HG03558 (cell line): ENCODE data around the gene GBA3.

Experiments used
- ATAC-seq: cut with Tn5 transposase; IDR thresholded peaks from one replicate; pipeline ENCODE4 v1.9.1; 2021; ENCODE audit warnings: moderate number of reproducible peaks; ENCODE audit not compliant: unreplicated experiment; ENCODE audit errors: extremely low read depth

GBA3 gene

DNA sequence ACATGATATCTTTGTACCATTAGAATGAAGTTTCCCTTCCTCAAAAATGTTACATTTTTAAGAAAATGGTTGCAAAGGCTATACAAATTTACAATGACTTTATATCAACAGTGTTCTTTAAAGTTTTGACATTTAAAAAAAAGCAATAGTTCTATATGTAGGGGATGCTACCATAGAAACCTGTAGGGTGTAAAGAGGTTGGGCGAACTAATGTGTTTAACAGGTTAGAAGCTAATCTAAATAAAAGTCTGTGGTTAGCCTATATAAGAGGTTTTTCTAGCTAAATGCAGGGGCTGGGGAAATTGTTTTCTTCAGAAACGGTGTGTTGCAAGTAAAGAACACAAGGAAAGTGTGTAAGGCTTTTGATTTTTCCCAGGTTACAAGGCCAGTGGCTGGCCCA lies 73.3 kb downstream of the GBA3 start:
- no peak for ATAC-seq

DNA sequence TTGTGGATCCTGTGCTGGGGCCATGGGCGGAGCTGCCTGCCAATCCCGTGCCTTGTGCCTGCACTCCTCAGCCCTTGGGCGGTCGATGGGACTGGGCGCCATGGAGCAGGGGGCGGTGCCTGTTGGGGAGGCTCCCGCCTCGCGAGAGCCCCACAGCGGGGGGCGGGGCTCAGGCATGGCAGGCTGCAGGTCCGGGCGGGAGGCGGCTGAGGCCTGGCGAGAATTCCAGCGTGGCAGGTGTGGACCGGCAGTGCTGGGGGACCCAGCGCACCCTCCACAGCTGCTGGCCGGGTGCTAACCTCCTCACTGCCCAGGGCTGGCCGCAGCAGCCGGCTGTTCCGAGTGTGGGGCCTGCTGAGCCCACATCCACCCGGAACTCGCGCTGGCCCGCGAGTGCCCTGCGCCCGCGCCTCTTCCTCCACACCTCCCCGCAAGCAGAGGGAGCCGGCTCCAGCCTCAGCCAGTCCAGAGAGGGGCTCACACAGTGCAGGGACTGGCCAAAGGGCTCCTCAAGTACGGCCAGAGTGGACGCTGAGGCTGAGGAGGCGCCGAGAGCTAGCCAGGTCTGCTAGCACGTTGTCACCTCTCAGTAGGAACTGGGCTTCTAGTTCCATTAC lies 85.9 kb downstream of the GBA3 start:
- no peak for ATAC-seq

DNA sequence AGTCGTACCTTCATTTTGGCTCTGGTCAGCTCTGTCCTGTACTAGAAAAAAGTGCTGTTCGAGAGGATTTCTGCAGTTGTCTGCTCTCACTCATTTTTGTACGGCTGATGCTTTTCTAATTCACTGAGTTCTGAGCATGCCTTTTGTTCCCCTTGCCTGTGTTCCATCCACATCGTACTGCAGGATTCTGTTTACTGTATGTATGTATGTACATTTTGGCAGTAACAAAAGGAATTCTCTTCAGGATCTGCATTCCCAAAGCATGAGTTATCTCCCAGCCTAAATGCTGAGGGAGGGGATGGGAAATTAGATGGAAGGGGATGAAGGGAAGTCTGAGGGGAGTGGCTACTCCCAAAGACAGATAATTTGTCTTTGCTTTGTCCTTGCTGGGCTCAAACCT lies 87.6 kb downstream of the GBA3 start:
- no peak for ATAC-seq

DNA sequence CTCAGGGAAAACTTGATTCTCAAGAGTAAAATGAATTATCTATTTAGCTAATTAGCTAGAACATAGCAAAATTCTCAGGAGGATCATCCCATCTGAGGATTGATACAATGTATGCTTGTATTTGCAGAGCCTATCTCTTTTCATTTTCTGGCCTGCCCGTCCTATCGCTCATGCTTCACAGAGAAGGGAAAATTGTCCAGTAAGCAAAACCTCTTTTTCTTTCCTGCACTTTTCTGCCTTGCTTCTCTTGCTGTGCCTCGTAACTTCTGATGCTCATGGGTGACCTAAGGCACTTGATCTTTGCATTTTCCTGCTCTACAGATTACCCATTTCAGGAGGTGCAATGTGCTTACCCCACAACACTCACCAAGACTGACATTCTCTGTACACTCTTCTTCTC lies 88.1 kb downstream of the GBA3 start:
- no peak for ATAC-seq

DNA sequence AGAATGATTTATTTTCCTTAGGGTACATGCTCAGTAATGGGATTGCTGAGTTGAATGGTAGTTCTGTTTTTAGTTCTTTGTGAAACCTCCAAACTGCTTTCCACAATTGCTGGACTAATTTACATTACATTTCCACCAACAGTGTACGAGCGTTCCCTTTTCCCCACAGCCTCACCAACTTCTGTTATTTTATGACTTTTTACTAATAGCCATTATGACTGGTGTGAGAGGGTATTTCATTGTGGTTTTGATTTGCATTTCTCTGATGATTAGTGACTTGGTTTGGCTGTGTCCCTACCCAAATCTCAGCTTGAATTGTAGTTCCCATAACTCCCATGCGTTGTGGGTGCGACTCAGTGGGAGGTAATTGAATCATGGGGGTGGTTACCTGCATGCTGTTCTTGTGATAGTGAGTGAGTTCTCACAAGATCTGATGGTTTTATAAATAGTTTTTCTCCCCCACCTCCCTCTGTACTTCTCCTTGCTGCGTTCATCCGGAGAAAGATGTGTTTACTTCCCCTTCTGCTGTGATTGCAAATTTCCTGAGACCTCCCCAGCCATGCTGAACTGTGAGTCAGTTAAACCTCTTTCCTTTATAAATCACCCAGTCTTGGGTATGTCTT lies 95.1 kb downstream of the GBA3 start:
- no peak for ATAC-seq

DNA sequence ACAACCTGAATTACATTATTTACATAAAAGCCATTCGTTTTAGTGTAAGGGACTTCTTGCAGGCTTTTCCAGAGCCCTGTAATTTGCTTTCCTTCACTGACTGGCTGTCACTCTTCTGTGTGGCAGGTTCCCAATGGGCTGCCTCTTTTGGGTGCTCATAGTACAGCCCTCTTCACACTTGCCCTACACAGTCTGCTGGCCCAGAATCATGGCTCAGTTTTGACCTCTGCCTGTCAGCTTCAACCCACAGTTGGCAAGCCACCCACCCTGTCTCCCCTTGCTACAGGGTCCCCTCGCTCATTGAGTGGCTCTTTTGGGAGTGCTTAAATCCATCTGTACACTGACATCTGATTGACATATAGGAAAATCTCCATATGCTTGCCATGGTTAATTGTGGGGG lies 97.9 kb downstream of the GBA3 start:
- no peak for ATAC-seq

DNA sequence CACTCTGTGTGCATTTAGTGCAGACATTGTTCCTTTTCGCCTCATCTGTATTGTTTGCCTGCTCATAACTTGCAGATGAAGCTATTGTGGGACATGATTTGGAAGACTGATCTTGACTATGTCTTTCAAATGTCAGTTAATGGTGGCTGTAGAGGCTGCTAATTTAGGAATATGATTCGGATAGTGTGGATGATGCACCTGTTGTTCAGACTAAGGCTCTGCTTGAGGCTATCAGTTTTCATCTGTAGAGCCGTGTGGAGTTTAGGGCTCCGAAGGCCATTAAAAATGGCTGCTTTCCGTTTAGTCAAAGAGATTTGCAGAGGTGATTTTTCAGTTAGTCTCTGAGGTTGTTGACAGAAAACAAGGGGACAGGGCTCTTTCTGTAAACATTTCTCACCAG lies 102.0 kb downstream of the GBA3 start:
- ATAC-seq, result no peak

DNA sequence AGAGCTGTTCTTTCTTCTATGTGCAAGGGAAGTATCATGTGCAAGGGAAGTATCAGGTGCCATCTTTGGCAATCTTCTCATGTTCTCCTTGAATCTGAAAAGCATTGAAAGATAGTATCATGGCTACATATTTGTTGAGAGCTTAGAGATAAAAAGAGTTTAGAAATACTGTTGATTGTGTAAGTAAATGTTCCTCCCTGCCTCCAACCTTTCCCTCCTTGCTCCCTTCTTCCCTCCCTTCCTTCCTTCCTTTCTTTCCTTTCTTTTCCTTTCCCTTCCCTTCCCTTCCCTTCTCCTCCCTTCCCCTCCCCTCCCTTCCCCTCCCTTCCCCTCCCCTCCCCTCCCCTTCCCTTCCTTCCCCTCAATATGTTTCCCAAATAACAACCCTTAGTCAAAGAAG lies 108.7 kb downstream of the GBA3 start:
- ATAC-seq, result no peak

DNA sequence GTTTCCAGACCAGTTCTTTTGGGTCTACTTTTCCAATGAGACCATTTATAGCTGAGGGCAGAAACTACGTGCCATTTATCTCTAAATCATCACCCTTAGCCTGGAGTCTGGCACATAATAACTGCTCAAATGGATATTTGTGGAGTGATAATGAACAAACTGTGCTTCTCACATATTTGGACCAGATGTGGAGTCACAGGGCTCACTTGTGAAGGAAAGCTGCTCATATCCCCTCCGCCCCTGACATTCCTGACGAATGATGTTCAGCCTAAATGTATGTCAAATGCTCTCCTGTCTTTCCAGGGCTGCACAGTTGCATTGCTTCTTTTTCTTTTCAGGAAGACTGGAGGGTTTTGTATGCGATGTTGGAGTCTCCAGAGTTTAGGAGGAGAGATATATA lies 110.1 kb downstream of the GBA3 start:
- no peak for ATAC-seq

DNA sequence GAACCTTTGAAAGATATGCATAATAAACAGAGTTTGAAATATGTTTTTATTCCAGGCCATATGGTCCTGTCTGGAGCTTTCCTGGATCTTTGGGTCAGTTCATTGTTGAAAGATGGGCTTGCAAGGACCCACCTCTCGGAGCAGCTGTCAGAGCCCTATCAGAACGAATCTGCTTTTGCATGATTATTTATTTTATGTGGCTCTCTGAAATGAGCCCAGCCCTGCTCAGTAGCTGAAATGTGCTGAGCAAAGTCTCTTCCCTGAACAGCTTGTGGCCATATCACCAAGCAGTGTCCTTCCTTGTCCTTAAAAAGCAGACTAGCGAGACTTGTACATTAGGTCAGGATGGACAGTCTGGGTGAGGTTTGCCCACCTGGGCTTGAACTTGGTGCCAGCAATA lies 110.8 kb downstream of the GBA3 start:
- no peak for ATAC-seq

DNA sequence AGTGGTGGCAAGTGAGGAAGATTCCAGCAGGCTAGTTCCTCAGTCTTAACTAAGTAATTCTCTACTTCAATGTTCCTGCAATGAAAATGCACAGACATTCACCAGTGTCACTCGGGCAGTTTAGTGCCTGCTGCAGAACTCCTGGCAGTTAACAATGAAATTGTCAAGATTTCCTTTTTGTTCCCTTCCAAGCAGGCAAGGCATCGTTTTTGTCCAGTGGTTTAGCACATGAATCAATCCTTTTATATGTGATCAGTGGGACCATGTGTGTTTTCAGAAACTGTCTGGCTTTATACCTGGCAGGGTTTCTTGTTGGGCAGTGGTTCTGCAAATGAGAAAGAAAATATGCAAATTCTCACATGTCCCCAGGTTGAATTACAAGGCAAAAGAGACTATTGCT lies 122.2 kb downstream of the GBA3 start:
- ATAC-seq, result no peak

DNA sequence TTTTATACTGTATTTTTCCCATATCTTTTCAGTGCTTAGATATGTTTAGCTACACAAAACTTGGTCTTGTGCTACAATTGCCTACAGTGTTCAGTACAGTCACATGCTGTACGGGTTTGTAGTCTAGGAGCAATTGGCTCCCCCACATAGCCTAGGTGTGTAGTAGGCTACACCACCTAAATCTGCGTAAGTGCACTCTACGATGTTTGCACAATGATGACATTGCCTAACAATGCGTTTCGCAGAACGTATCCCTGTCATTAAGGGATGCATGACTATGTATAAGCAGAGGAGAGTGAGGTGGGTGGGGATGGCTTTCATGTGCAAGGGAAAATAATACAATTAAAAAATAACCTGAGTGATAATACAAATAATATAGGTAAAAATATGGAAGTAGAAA lies 131.4 kb downstream of the GBA3 start:
- ATAC-seq, result no peak

DNA sequence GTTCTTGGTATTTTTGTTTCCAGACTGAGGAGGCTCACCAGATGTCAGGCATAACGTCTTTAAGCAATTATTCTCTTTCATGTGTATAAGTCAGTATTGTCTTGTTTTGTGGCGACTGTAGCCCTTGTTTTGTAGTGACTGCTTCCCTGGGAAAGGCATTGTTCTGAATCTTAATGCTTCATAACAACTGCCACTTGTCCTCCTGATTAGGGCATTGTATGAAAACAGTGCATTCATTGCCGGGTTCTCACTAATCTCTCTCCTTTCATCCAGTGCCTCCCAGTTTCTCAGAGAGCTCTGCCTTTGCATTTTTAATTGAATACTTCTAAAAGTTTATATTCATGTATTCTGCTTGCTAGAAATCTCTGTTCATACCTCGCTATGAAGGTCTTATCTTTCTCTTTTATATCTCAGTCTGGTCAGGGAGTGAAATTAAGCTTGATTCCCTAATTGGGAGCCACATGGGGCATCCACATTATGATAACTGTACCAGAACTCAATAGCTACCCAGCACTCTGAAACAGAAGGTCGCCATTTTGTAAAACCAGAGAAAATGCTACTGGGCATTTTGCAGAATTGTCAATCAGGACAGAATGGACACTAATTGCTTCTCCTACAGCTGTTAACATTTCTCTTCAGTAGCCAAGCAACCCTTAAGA lies 149.8 kb downstream of the GBA3 start:
- no peak for ATAC-seq

DNA sequence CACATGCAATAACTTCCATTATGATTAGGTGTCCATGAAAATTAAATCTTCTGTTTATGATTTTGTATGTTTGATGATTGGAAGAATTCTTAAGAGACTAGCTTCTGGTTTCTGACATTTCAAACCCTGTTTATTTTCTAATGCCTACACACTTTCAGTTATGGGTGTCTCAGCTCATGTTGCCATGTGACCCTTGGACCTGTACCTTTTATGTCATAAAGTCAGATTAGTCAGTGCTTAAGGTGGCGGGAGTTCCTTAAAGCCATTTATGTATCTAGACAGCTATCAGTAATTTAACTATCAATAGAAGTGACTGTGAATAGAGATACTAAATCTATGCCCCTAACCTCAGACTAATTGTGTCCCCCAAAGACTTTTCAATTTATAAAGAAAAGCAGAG lies 155.6 kb downstream of the GBA3 start:
- no peak for ATAC-seq

DNA sequence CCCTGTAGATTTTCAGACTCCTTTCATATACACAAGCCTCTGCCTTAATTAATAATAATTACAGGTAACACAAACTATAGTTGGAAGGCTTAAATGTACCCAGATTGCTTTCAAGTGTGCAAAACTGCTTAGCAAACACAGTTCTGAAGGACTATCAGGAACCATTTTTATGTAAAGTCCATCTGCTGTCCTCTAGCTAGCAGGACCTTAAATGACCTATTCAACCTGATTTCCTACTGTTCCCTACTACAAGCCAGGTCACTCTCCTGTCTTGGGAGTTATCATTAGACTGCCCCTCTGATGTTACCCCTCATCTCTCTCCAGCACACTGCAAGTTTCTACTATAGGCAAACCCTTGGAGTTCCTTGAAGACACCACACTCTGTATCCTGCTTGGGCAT lies 157.3 kb downstream of the GBA3 start:
- ATAC-seq, result no peak

DNA sequence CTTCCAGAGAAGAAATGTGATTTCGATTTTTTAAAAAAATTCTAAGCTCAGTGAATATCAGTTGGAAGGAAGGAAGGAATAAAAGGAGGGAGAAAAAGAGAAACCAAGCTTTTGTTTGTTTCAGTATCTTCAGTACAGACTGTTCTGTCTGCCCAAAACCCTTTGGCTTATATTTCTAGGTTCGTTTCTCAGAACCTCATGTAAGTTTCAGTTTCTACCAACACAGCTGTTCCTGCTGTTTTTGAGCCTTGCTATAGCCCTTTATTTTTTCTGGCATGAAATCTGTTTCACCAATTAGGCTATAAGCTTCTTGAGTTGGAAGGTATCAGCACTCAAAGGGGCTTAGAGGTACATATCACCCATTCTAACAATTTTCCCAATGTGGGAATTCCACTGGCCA lies 157.9 kb downstream of the GBA3 start:
- ATAC-seq, result no peak

DNA sequence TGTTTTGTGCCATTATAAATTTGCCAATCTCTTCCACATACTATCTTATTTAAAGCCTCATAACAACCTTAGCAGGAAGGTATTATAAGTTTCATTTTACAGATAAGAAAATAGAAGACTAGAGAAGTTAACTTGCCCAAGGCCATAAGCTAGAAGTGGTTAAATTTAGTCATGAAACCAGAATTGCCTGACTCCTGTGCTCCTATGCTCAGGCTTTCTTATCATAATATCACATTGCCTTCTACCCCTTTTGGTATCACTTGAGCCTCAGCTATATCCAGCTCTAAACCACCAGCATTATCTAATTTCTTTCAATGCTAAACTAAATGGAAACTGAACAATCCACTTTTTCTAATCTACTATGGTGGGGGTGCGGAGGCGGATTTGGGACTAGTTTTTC lies 164.7 kb downstream of the GBA3 start:
- no peak for ATAC-seq

DNA sequence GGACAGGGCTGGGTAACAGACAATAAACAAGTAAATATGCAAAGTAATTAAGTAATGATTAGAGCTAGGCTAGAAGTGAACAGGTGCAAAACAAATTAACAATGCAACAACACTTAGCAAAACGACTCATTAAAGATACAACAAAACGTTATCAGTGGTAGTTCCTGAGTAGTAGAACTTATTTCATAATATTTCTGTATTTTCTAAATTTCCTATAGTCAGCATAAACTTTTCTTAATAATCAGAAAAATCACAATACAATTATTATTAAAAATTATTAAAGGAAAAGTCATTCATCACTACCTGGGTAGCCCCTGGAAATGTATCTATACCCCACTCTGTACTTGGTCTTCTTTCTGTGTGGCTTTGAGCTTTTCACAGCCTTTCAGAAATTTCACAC lies 166.6 kb downstream of the GBA3 start:
- ATAC-seq, result no peak
